Esophagus muscularis mucosa (tissue), 4 donors: ENCODE results near the gene FAM133A. TPM values are rescaled to one million over a fixed set of nuclear protein-coding genes. Genes with fewer than 3 reads are reported as not detected.
A peak's percentile ranks its signal among the peaks of the same experiment; 100 is the strongest.

ENCODE experiments used
- DNase-seq: peaks from one replicate; pipeline ENCODE4 v3.0.0-alpha.2; 2017; ENCODE audit errors: extremely low spot score
- H3K27ac ChIP-seq, 4 donors: fragments of 200-600 bp; sonication (generic); replicated peaks in 1 of 4; 1 replicate in 3 of 4; 2 replicates in 1 of 4; pipeline ENCODE4 v1.5.1; 2016 to 2019; ENCODE audit warnings: mild to moderate bottlenecking in 1 of 4
- H3K27me3 ChIP-seq, 4 donors: fragments of 200-600 bp; sonication (generic); one replicate each; pipeline versions ENCODE4 v1.5.1 to v1.6.0; 2016 to 2019
- H3K36me3 ChIP-seq, 4 donors: fragments of 200-600 bp; sonication (generic); one replicate each; pipeline ENCODE4 v1.5.1; 2016 to 2019
- H3K4me1 ChIP-seq, 4 donors: fragments of 200-600 bp; sonication (generic); one replicate each; pipeline ENCODE4 v1.5.1; 2016 to 2019
- H3K4me3 ChIP-seq, 4 donors: fragments of 200-600 bp; sonication (generic); 1 replicate in 2 of 4; 2 replicates in 2 of 4; pipeline ENCODE4 v1.5.1; 2016 to 2019; ENCODE audit warnings: mild to moderate bottlenecking in 4 of 4, moderate library complexity in 1 of 4
- H3K9me3 ChIP-seq, 4 donors: fragments of 200-600 bp; sonication (generic); 1 replicate in 3 of 4; 2 replicates in 1 of 4; pipeline ENCODE4 v1.5.1; 2016 to 2019
- EP300 ChIP-seq: sonication (generic); formaldehyde crosslinking; IDR thresholded peaks from one replicate; pipeline ENCODE4 v1.6.1; 2017; ENCODE audit warnings: antibody characterized with exemption
- POLR2A ChIP-seq: fragments of 450-650 bp; IDR thresholded peaks from one replicate; pipeline ENCODE4 v1.6.1; 2017; ENCODE audit warnings: antibody characterized with exemption, moderate library complexity, mild to moderate bottlenecking, low read depth
- POLR2AphosphoS5 ChIP-seq, 2 donors: sonication (generic); formaldehyde crosslinking; IDR thresholded peaks; one replicate each; pipeline ENCODE4 v1.6.1; 2017; ENCODE audit warnings: antibody characterized with exemption in 2 of 2
- WGBS: methylation state at CpG from one replicate; pipeline ENCODE4 v1.1.5; 2018; 5-methylcytosine and 5-hydroxymethylcytosine counted together
- intact Hi-C: fragments of 100-400 bp; cut with DNase I; formaldehyde crosslinking; loops from one replicate; pipeline ENCODE4 v1.15.1; 2023
- total RNA-seq, 4 donors: library from RNA; depleted of rRNA; stranded (reverse); fragments of >200 nt; gene quantifications; one replicate each; pipeline versions ENCODE4 v1.1.0 to v1.2.1, GENCODE V29; 2016
- TF ChIP-seq, protein P1 (sequence below), 3 experiments: fragments of 200-600 bp in 2 of 3; fragments of 450-650 bp in 1 of 3; sonication (generic) in 2 of 3; IDR thresholded peaks; one replicate each; pipeline ENCODE4 v1.5.1; 2017 to 2019; ENCODE audit warnings: antibody characterized with exemption in 3 of 3, mild to moderate bottlenecking in 2 of 3, moderate library complexity in 1 of 3

FAM133A gene
- total RNA-seq = not detected

DNA sequence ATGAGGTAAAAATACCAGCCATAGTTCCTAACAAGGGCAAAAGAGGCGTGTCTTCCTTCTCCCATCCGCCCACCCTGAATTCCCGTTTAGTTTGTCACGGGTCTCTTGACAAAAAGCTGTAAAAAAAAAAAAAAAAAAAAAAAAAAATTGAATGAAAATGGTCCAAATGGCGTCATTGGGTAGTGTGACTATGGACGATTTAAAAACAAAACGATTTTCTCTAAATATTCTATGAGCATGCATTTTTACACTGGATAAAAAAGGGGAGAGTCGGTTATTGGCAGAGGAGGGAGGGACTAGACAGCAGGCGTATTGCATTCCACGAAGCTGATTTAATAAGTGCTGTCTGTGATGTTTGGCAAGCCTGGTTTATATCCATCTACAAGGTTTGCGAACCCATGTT is at the start of gene FAM133A:
Gene FAM133A, plus strand, starts transcription at position 338 of the 403 bp plus-strand sequence. CDS start 35,214 bp downstream, outside the sequence.
- Histone ChIP-seq H3K9me3 (no peaks in the 10 kb centered on the region), H3K4me1 (peaks cover 0 to 22% (median 7%) of the 10 kb centered on the region in 4 donors), H3K4me3 (peak within 1 kb of the TSS; percentile 60 to 72 (median 63)), H3K27ac (peak within 1 kb of the TSS; percentile 71 to 79 (median 76)), H3K27me3 (peaks cover 0 to 9% (median 0%) of the 10 kb centered on the region in 4 donors), H3K36me3 (no peaks in the 10 kb centered on the region)
- DNase-seq = no peak
- no peak for TF ChIP-seq POLR2A
- TF ChIP-seq POLR2AphosphoS5 (IDR thresholded peaks at IDR 0.05) = peak in 1 of 2 donors; percentile 9
- no peak for TF ChIP-seq EP300
- TF ChIP-seq, protein P1, sequence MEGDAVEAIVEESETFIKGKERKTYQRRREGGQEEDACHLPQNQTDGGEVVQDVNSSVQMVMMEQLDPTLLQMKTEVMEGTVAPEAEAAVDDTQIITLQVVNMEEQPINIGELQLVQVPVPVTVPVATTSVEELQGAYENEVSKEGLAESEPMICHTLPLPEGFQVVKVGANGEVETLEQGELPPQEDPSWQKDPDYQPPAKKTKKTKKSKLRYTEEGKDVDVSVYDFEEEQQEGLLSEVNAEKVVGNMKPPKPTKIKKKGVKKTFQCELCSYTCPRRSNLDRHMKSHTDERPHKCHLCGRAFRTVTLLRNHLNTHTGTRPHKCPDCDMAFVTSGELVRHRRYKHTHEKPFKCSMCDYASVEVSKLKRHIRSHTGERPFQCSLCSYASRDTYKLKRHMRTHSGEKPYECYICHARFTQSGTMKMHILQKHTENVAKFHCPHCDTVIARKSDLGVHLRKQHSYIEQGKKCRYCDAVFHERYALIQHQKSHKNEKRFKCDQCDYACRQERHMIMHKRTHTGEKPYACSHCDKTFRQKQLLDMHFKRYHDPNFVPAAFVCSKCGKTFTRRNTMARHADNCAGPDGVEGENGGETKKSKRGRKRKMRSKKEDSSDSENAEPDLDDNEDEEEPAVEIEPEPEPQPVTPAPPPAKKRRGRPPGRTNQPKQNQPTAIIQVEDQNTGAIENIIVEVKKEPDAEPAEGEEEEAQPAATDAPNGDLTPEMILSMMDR (IDR thresholded peaks at IDR 0.05) = no peak
- 5% methylated on average over 11 of the region's 11 CpGs for WGBS
- intact Hi-C loops = no loop called here

DNA sequence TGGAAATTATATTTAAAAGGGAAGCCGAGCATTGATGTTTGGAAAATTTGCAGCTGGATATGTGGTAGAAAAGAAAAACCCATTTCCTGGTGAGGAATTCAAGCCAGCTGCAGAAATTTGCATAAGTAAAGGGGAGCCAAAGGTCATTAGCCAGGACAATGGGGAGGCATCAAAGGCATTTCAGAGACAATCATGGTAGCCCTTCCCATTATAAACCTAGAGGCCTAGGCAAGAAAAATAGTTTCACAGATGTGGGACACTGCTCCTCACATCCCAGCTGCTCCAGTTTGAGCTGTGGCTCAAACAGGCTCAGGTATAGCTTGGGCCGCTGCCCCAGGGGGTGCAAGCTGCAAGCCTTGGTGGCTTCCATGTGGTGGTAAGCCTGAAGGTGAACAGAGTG is 36.4 kb upstream of the FAM133A start:
- WGBS = 75% methylated on average over 2 of the region's 2 CpGs
- Histone ChIP-seq H3K4me1 (no peaks in the 10 kb centered on the region), H3K4me3 (no peak overlapping the region), H3K27ac (no peak overlapping the region), H3K36me3 (no peaks in the 10 kb centered on the region), H3K9me3 (peaks cover 0 to 12% (median 0%) of the 10 kb centered on the region in 4 donors), H3K27me3 (no peaks in the 10 kb centered on the region)
- intact Hi-C loops = no loop called here
- TF ChIP-seq, protein P1 (IDR thresholded peaks at IDR 0.05) = no peak
- TF ChIP-seq POLR2A = no peak
- TF ChIP-seq POLR2AphosphoS5 (IDR thresholded peaks at IDR 0.05) = no peak
- no peak for TF ChIP-seq EP300
- DNase-seq = no peak

DNA sequence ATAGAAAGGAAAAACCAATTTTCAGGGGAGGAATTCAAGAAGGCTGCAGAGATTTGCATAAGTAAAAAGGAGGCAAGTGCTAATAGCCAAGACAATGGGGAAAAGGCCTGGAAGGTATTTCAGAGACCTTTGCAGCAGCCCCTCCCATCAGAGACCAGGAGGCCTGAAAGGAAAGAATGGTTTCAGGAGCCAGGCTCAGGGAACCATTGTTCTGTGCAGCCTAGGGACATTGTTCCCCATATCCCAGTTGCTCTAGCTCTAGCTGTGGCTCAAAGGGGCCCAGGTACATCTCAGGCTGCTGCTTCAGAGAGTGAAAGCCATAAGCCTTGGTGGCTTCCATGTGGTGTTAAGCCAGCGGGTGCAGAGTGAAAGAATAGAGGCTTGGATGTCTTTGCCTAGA is 24.6 kb upstream of the FAM133A start:
- Histone ChIP-seq H3K4me1 (no peaks in the 10 kb centered on the region), H3K4me3 (no peak overlapping the region), H3K27me3 (no peaks in the 10 kb centered on the region), H3K27ac (no peak overlapping the region), H3K9me3 (peaks cover 0 to 8% (median 0%) of the 10 kb centered on the region in 4 donors), H3K36me3 (no peaks in the 10 kb centered on the region)
- 86% methylated on average over 1 of the region's 1 CpG for WGBS
- DNase-seq = no peak
- no peak for TF ChIP-seq EP300
- no peak for TF ChIP-seq POLR2A
- TF ChIP-seq, protein P1 (IDR thresholded peaks at IDR 0.05) = no peak
- TF ChIP-seq POLR2AphosphoS5 (IDR thresholded peaks at IDR 0.05) = no peak
- intact Hi-C loops = no loop called here

DNA sequence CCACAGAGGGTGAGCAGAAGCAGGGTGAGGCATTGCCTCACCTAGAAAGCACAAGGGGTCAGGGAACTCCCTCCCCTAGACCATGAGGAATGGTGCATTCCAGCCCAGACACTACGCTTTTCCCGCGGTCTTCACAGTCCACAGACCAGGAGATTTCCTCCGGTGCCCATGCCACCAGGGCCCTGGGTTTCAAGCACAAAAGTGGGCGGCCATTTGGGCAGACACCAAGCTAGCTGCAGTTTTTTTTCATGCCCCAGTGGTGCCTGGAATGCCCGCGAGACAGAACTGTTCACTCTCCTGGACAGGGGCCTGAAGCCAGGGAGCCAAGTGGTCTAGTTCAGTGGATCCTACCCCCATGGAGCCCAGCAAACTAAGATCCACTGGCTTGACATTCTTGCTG is 13.4 kb upstream of the FAM133A start:
- Histone ChIP-seq H3K27ac (no peak overlapping the region), H3K9me3 (no peaks in the 10 kb centered on the region), H3K36me3 (no peaks in the 10 kb centered on the region), H3K4me3 (no peak overlapping the region), H3K27me3 (no peaks in the 10 kb centered on the region), H3K4me1 (no peaks in the 10 kb centered on the region)
- WGBS = 75% methylated on average over 4 of the region's 7 CpGs
- intact Hi-C loops = no loop called here
- no peak for TF ChIP-seq EP300
- TF ChIP-seq, protein P1 (IDR thresholded peaks at IDR 0.05) = no peak
- no peak for TF ChIP-seq POLR2AphosphoS5 (IDR thresholded peaks at IDR 0.05)
- TF ChIP-seq POLR2A = no peak
- DNase-seq = no peak
